IMR-90 (cell line): Measurements from ENCODE around the gene MED17. TPM values are rescaled to one million over a fixed set of nuclear protein-coding genes. Genes with fewer than 3 reads are reported as not detected.

Experiments
- ATAC-seq: fragments of 200-7000 bp; cut with Tn5 transposase; 2 replicates; pipeline ENCODE4 v1.9.1; 2020; ENCODE audit warnings: low read depth, mild to moderate bottlenecking, moderate library complexity
- BruUV-seq: library from RNA; stranded (reverse); fragments of 400-500 nt; replicated peaks from 2 replicates; lab custom pipeline; 2021; lab: Mats Ljungman, UMichigan
- CTCF ChIA-PET: fragments of 300-600 bp; formaldehyde crosslinking; extraction: SDS; loops from one replicate; lab custom pipeline; 2021; ENCODE audit warnings: antibody characterized with exemption; lab: Yijun Ruan, JAX
- POLR2A ChIA-PET: fragments of 300-600 bp; sonication (Branson Sonifier 250); formaldehyde crosslinking; loops from one replicate; lab custom pipeline; 2022; ENCODE audit warnings: antibody characterized with exemption; ENCODE audit not compliant: unreplicated experiment; lab: Charles Lee
- DNase-seq: peaks from one replicate; pipeline ENCODE4 v3.0.0; 2013
- H2AFZ ChIP-seq: replicated peaks from 2 replicates; pipeline ENCODE3; 2013; ENCODE audit warnings: low read length, mild to moderate bottlenecking; ENCODE audit not compliant: poor library complexity
- H2AK5ac ChIP-seq: 2 replicates; pipeline ENCODE4 v1.6.1; 2013; ENCODE audit warnings: low read depth, low read length, inconsistent platforms
- H2AK9ac ChIP-seq: replicated peaks from 2 replicates; pipeline ENCODE3; 2013; ENCODE audit warnings: mild to moderate bottlenecking, low read depth, low read length, moderate library complexity; ENCODE audit not compliant: poor library complexity
- H2BK120ac ChIP-seq: 2 replicates; pipeline ENCODE4 v1.6.1; 2013; ENCODE audit warnings: low read depth, low read length, inconsistent platforms
- H2BK15ac ChIP-seq: 3 replicates; pipeline ENCODE4 v1.6.1; 2013; ENCODE audit warnings: low read depth, low read length, inconsistent platforms
- H2BK20ac ChIP-seq: 2 replicates; pipeline ENCODE4 v1.6.1; 2013; ENCODE audit warnings: low read depth, mild to moderate bottlenecking, inconsistent platforms, low read length, moderate library complexity
- H2BK5ac ChIP-seq: 2 replicates; pipeline ENCODE4 v1.6.1; 2013; ENCODE audit warnings: mild to moderate bottlenecking, low read depth, low read length, inconsistent platforms; ENCODE audit not compliant: poor library complexity, severe bottlenecking
- H3K14ac ChIP-seq: replicated peaks from 2 replicates; pipeline ENCODE4 v1.6.1; 2013; ENCODE audit warnings: low read depth, low read length, inconsistent platforms
- H3K18ac ChIP-seq: 2 replicates; pipeline ENCODE4 v1.6.1; 2013; ENCODE audit warnings: low read depth, low read length, control low read depth
- H3K23ac ChIP-seq: 2 replicates; pipeline ENCODE4 v1.6.1; 2013; ENCODE audit warnings: low read depth, low read length, inconsistent platforms
- H3K27ac ChIP-seq: 2 replicates; pipeline ENCODE4 v1.5.1; 2013; ENCODE audit warnings: mild to moderate bottlenecking, control low read depth, low read length; ENCODE audit not compliant: insufficient read depth
- H3K27me3 ChIP-seq: 2 replicates; pipeline ENCODE4 v1.6.1; 2013; ENCODE audit warnings: low read length; ENCODE audit not compliant: control insufficient read depth, insufficient read depth
- H3K36me3 ChIP-seq: 2 replicates; pipeline ENCODE4 v1.6.1; 2013; ENCODE audit warnings: low read length, mixed read lengths; ENCODE audit not compliant: control insufficient read depth, insufficient read depth
- H3K4ac ChIP-seq: 2 replicates; pipeline ENCODE4 v1.6.1; 2013; ENCODE audit warnings: low read depth, low read length, inconsistent platforms
- H3K4me1 ChIP-seq: 2 replicates; pipeline ENCODE4 v1.6.1; 2013; ENCODE audit warnings: low read length, mixed read lengths; ENCODE audit not compliant: control insufficient read depth, insufficient read depth
- H3K4me2 ChIP-seq: 2 replicates; pipeline ENCODE4 v1.6.1; 2013; ENCODE audit warnings: low read depth, mild to moderate bottlenecking, control low read depth, low read length, moderate library complexity
- H3K4me3 ChIP-seq: 2 replicates; pipeline ENCODE4 v1.5.1; 2013; ENCODE audit warnings: low read depth, mild to moderate bottlenecking, control low read depth, low read length, moderate library complexity; ENCODE audit not compliant: insufficient read depth
- H3K56ac ChIP-seq: 2 replicates; pipeline ENCODE4 v1.6.1; 2013; ENCODE audit warnings: low read length, inconsistent platforms; ENCODE audit not compliant: insufficient read depth; ENCODE audit errors: extremely low read depth
- H3K79me1 ChIP-seq, 2 experiments: 2 replicates each; pipeline ENCODE4 v1.6.1; 2013; ENCODE audit warnings: low read length in 2 of 2, inconsistent platforms in 1 of 2, low read depth in 1 of 2
- H3K9ac ChIP-seq: 2 replicates; pipeline ENCODE4 v1.6.1; 2013; ENCODE audit warnings: low read depth, low read length, control low read depth
- H3K9me1 ChIP-seq: 2 replicates; pipeline ENCODE4 v1.6.1; 2013; ENCODE audit warnings: low read length, inconsistent platforms; ENCODE audit not compliant: insufficient read depth
- H3K9me3 ChIP-seq: 2 replicates; pipeline ENCODE4 v1.6.1; 2013; ENCODE audit warnings: low read length; ENCODE audit not compliant: control insufficient read depth, insufficient read depth
- H4K20me1 ChIP-seq: 2 replicates; pipeline ENCODE4 v1.6.1; 2013; ENCODE audit warnings: low read length, inconsistent platforms; ENCODE audit not compliant: insufficient read depth
- H4K5ac ChIP-seq: 2 replicates; pipeline ENCODE4 v1.6.1; 2013; ENCODE audit warnings: mild to moderate bottlenecking, low read depth, low read length, control low read depth
- H4K8ac ChIP-seq, 2 experiments: 2 replicates each; pipeline ENCODE4 v1.6.1; 2013; ENCODE audit warnings: low read depth in 2 of 2, low read length in 2 of 2, control low read depth in 1 of 2, inconsistent platforms in 1 of 2
- H4K91ac ChIP-seq: 2 replicates; pipeline ENCODE4 v1.6.1; 2013; ENCODE audit warnings: low read depth, low read length, inconsistent platforms; ENCODE audit not compliant: insufficient read depth
- BHLHE40 ChIP-seq: fragments of 150-350 bp; IDR thresholded peaks from 2 replicates; pipeline ENCODE4 v1.6.1; 2016; ENCODE audit warnings: mild to moderate bottlenecking, low read depth, low read length
- CEBPB ChIP-seq: IDR thresholded peaks from 2 replicates; pipeline ENCODE4 v1.6.1; 2012; ENCODE audit warnings: low read depth, low read length, improper control_type of control experiment
- CHD1 ChIP-seq: IDR thresholded peaks from 2 replicates; pipeline ENCODE4 v1.6.1; 2012; ENCODE audit warnings: low read depth, low read length, improper control_type of control experiment
- CTCF ChIP-seq: conservative IDR thresholded peaks from 2 replicates; pipeline ENCODE4 v1.5.1; 2012; ENCODE audit warnings: mild to moderate bottlenecking, low read depth, low read length, improper control_type of control experiment
- ELK1 ChIP-seq: fragments of 150-350 bp; IDR thresholded peaks from 2 replicates; pipeline ENCODE4 v1.6.1; 2016; ENCODE audit warnings: low read depth, mild to moderate bottlenecking, low read length, moderate library complexity, borderline replicate concordance
- FOS ChIP-seq: fragments of 150-350 bp; IDR thresholded peaks from 2 replicates; pipeline ENCODE4 v1.6.1; 2016; ENCODE audit warnings: low read depth, low read length
- MAFK ChIP-seq: IDR thresholded peaks from 2 replicates; pipeline ENCODE4 v1.6.1; 2012; ENCODE audit warnings: low read depth, low read length, improper control_type of control experiment
- MAZ ChIP-seq: IDR thresholded peaks from 2 replicates; pipeline ENCODE4 v1.6.1; 2012; ENCODE audit warnings: low read depth, mild to moderate bottlenecking, low read length, improper control_type of control experiment, moderate library complexity, borderline replicate concordance
- MXI1 ChIP-seq: IDR thresholded peaks from 2 replicates; pipeline ENCODE4 v1.6.1; 2012; ENCODE audit warnings: low read depth, mild to moderate bottlenecking, low read length, moderate library complexity, borderline replicate concordance
- NFE2L2 ChIP-seq: fragments of 150-350 bp; IDR thresholded peaks from 2 replicates; pipeline ENCODE4 v1.6.1; 2016; ENCODE audit warnings: low read depth, mild to moderate bottlenecking, low read length
- POLR2A ChIP-seq: IDR thresholded peaks from 2 replicates; pipeline ENCODE4 v1.6.1; 2012; ENCODE audit warnings: mild to moderate bottlenecking, low read depth, low read length
- RAD21 ChIP-seq: IDR thresholded peaks from 2 replicates; pipeline ENCODE4 v1.6.1; 2012; ENCODE audit warnings: low read length, improper control_type of control experiment
- RCOR1 ChIP-seq: IDR thresholded peaks from 2 replicates; pipeline ENCODE4 v1.6.1; 2012; ENCODE audit warnings: mild to moderate bottlenecking, low read length, improper control_type of control experiment; ENCODE audit not compliant: insufficient replicate concordance
- RFX5 ChIP-seq: IDR thresholded peaks from 2 replicates; pipeline ENCODE4 v1.8.0; 2012; ENCODE audit warnings: low read depth, mild to moderate bottlenecking, low read length, moderate library complexity
- SMC3 ChIP-seq: fragments of 150-350 bp; IDR thresholded peaks from 2 replicates; pipeline ENCODE4 v1.6.1; 2016; ENCODE audit warnings: low read depth, mild to moderate bottlenecking, antibody characterized with exemption, low read length, moderate library complexity
- USF2 ChIP-seq: fragments of 150-350 bp; IDR thresholded peaks from 2 replicates; pipeline ENCODE4 v1.6.1; 2017; ENCODE audit warnings: mild to moderate bottlenecking, antibody characterized with exemption, low read length, low read depth
- WGBS, 2 experiments: methylation state at CpG; one replicate each; pipeline versions ENCODE4 v1.1.5 to v1.1.7; 2013; ENCODE audit warnings: missing lambda C conversion rate in 2 of 2; ENCODE audit not compliant: insufficient read length in 1 of 2; ENCODE audit errors: extremely low coverage in 2 of 2; 5-methylcytosine and 5-hydroxymethylcytosine counted together
- dilution Hi-C: fragments of 300-500 bp; cut with HindIII; formaldehyde crosslinking; loops from one replicate; pipeline ENCODE4 v1.14.3; 2018; ENCODE audit warnings: low sequenced_read_pairs; ENCODE audit not compliant: unreplicated experiment
- in situ Hi-C: fragments of 300-500 bp; cut with MboI; formaldehyde crosslinking; loops from 3 replicates; pipeline ENCODE4 v1.14.3; 2019; ENCODE audit warnings: low sequenced_read_pairs, inconsistent platforms, mixed read lengths
- intact Hi-C: fragments of 100-400 bp; cut with micrococcal nuclease; formaldehyde crosslinking; loops from 2 replicates; pipeline ENCODE4 v1.10.0; 2022
- polyA plus RNA-seq, 3 experiments: library from polyadenylated mRNA; depleted of rRNA; stranded (reverse); fragments of >200 nt; gene quantifications; 2 replicates each; pipeline ENCODE4 v1.2.3, GENCODE V29; 2012; ENCODE audit warnings: low replicate concordance in 1 of 3
- total RNA-seq: library from RNA; depleted of rRNA; stranded (reverse); fragments of >200 nt; gene quantifications from 2 replicates; pipeline ENCODE4 v1.2.3, GENCODE V29; 2012

The MED17 gene
- total and polyA plus RNA-seq, 2 of the 4 experiments (the other 2 are of a cell fraction) = 20.0 to 23.3 TPM

GRCh38 chr11:93772123-93772522 is 12.0 kb upstream of the MED17 start:
- CTCF ChIA-PET = no interaction called here
- no TSS peak for BruUV-seq

More at GRCh38 chr11:93772123-93772522, 12.0 kb upstream of the MED17 start:
- intact Hi-C loops (no loop called here), dilution Hi-C loops (no loop called here), in situ Hi-C loops (no loop called here)
- Histone ChIP-seq H3K9me1 (no peaks in the 10 kb centered on the region), H3K56ac (no peak overlapping the region), H3K9ac (no peak overlapping the region), H3K4ac (no peak overlapping the region), H3K27ac (no peak overlapping the region), H3K14ac (no peak overlapping the region), H2AK5ac (no peak overlapping the region), H3K9me3 (peaks cover 3% of the 10 kb centered on the region; the same call in 1 of the 2 replicates), H4K8ac (no peak overlapping the region), H2BK5ac (no peak overlapping the region), H4K20me1 (no peaks in the 10 kb centered on the region), H3K79me1 (no peaks in the 10 kb centered on the region), H3K4me1 (no peaks in the 10 kb centered on the region), H3K4me2 (no peak overlapping the region), H3K36me3 (no peaks in the 10 kb centered on the region), H2BK20ac (no peak overlapping the region), H3K23ac (no peak overlapping the region), H3K4me3 (no peak overlapping the region), H2BK15ac (no peak overlapping the region), H2AFZ (no peak overlapping the region), H3K27me3 (no peaks in the 10 kb centered on the region), H4K91ac (no peak overlapping the region), H2AK9ac (no peak overlapping the region), H3K18ac (no peak overlapping the region), H4K5ac (no peak overlapping the region), H2BK120ac (no peak overlapping the region)
- 100% methylated on average over 1 of the region's 4 CpGs; no CpG with 5 or more reads in 1 of the 2 experiments for WGBS, 2 experiments
- no peak for TF ChIP-seq MAFK
- TF ChIP-seq CHD1 = no peak
- no peak for TF ChIP-seq MXI1
- TF ChIP-seq BHLHE40 = no peak
- TF ChIP-seq RCOR1 = no peak
- TF ChIP-seq NFE2L2 = no peak
- no peak for TF ChIP-seq FOS
- TF ChIP-seq CEBPB = no peak
- TF ChIP-seq USF2 = no peak
- no peak for TF ChIP-seq RAD21
- no peak for TF ChIP-seq RFX5
- TF ChIP-seq CTCF = no peak
- TF ChIP-seq MAZ = no peak
- TF ChIP-seq POLR2A = no peak
- TF ChIP-seq SMC3 = no peak
- TF ChIP-seq ELK1 = no peak
- ATAC-seq (no peak), DNase-seq (peak; percentile 32)
- POLR2A ChIA-PET = no interaction called here
